K562 (cell line): Measurements from ENCODE around the gene NUSAP1. TPM values are rescaled to one million over a fixed set of nuclear protein-coding genes. Genes with fewer than 3 reads are reported as not detected.
A peak's percentile ranks its signal among the peaks of the same experiment; 100 is the strongest.

Experiments
- CHD7 ChIP-seq: fragments of 200-600 bp; sonication (generic); IDR thresholded peaks from one replicate; pipeline ENCODE4 v1.6.1; 2012; ENCODE audit warnings: mild to moderate bottlenecking, low read depth, low read length, inconsistent platforms
- GABPA ChIP-seq: fragments of 200-800 bp; sonication (Bioruptor generic); conservative IDR thresholded peaks from 2 replicates; pipeline ENCODE4 v1.6.1; 2016; ENCODE audit warnings: low read depth, missing genetic modification characterization, missing compliant biosample characterization
- ZNF347 ChIP-seq: fragments of 450-650 bp; formaldehyde crosslinking; IDR thresholded peaks from 2 replicates; pipeline ENCODE4 v1.4.0; 2020; ENCODE audit warnings: low read depth, mild to moderate bottlenecking, moderate library complexity
- ZNF707 ChIP-seq: fragments of 250-450 bp; sonication (Bioruptor Pico); conservative IDR thresholded peaks from 2 replicates; pipeline ENCODE4 v1.8.0; 2022; ENCODE audit warnings: inconsistent platforms, mild to moderate bottlenecking, moderate library complexity
- polyA plus RNA-seq, 8 experiments: library from polyadenylated mRNA; depleted of rRNA in 4 of 8; stranded (reverse) in 5 of 8; unstranded in 3 of 8; fragments of >200 nt; fragmentation: Nextera tagmentation in 2 of 8; fragmentation: Illumina TruSeq in 1 of 8; extraction: Ambion mirVana in 2 of 8; extraction: Trizol in 1 of 8; gene quantifications; 2 replicates each; pipeline versions ENCODE4 v1.2.1 to v1.2.3, GENCODE V29; 2011 to 2014; ENCODE audit warnings: inconsistent platforms in 1 of 8, missing spikeins in 1 of 8
- total RNA-seq, 7 experiments: library from RNA; depleted of rRNA in 6 of 7; stranded (reverse); fragments of >200 nt in 6 of 7; fragmentation: Illumina TruSeq in 2 of 7; extraction: Trizol in 2 of 7; gene quantifications; 2 replicates each; pipeline versions ENCODE4 v1.2.1 to v1.2.3, GENCODE V29; 2011 to 2021; ENCODE audit warnings: low replicate concordance in 1 of 7
- TF ChIP-seq, protein P1 (sequence below), 2 experiments: fragments of 450-650 bp in 1 of 2; sonication (generic) in 1 of 2; formaldehyde crosslinking in 1 of 2; IDR thresholded peaks; 2 replicates each; pipeline versions ENCODE4 v1.7.1 to v1.9.0; 2016 to 2022; ENCODE audit warnings: inconsistent platforms in 1 of 2, mild to moderate bottlenecking in 1 of 2, missing genetic modification reagents in 1 of 2

NUSAP1 gene
- total and polyA plus RNA-seq, 9 of the 15 experiments (the other 6 are each of a cell fraction or from before 2014, with no cell fraction given) = 119 to 266 (median 227) TPM

DNA sequence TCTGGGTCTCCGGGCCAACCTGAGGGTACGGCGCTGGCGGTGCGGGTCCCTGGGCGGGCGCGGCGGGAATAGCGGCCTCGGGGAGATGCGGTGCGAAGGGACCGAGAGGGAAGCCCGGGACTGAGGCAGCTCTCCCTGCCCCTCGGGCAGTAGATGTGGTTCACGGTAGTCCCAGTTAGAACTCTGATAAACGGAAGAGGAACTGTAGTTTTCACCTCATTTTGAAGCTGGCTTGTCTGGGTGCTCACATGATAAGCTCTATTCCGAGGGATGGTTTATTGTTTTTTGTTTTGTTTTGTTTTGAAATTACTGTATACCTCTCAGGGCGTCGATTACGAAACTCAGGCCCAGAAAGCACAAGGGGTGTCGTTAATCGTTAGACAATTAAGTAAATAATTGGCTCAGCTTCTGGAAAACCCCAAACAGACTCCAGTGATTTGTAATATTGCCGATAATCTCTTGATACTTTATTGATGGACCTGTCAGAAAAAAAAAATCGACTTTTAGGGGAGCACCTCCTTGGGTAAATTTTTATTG lies 413 bp downstream of the NUSAP1 start (continued):
- TF ChIP-seq, protein P1, sequence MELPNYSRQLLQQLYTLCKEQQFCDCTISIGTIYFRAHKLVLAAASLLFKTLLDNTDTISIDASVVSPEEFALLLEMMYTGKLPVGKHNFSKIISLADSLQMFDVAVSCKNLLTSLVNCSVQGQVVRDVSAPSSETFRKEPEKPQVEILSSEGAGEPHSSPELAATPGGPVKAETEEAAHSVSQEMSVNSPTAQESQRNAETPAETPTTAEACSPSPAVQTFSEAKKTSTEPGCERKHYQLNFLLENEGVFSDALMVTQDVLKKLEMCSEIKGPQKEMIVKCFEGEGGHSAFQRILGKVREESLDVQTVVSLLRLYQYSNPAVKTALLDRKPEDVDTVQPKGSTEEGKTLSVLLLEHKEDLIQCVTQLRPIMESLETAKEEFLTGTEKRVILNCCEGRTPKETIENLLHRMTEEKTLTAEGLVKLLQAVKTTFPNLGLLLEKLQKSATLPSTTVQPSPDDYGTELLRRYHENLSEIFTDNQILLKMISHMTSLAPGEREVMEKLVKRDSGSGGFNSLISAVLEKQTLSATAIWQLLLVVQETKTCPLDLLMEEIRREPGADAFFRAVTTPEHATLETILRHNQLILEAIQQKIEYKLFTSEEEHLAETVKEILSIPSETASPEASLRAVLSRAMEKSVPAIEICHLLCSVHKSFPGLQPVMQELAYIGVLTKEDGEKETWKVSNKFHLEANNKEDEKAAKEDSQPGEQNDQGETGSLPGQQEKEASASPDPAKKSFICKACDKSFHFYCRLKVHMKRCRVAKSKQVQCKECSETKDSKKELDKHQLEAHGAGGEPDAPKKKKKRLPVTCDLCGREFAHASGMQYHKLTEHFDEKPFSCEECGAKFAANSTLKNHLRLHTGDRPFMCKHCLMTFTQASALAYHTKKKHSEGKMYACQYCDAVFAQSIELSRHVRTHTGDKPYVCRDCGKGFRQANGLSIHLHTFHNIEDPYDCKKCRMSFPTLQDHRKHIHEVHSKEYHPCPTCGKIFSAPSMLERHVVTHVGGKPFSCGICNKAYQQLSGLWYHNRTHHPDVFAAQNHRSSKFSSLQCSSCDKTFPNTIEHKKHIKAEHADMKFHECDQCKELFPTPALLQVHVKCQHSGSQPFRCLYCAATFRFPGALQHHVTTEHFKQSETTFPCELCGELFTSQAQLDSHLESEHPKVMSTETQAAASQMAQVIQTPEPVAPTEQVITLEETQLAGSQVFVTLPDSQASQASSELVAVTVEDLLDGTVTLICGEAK (IDR thresholded peaks at IDR 0.05) = peak; percentile 33; the same call in 1 of the 2 replicates
- TF ChIP-seq, protein P1 (CRISPR knock-in tag; IDR thresholded peaks at IDR 0.05) = no peak
- TF ChIP-seq ZNF707 (CRISPR knock-in tag) (no peak), ZNF347 (CRISPR knock-in tag) (no peak), CHD7 (no peak), GABPA (tag) (no peak)
